ENCODE data around the gene MAPKAP1.

Gene MAPKAP1

GRCh38 chr9:125457357-125457756 lies 249.7 kb downstream of the MAPKAP1 start:
- DNase-seq (ENCODE audit: low spot score), result no peak

GRCh38 chr9:125455876-125456275 lies 251.1 kb downstream of the MAPKAP1 start:
- no peak for DNase-seq (ENCODE audit: low spot score)

- no peak for DNase-seq (ENCODE audit: low spot score)
Measured at GRCh38 chr9:125455132-125455531, 251.9 kb downstream of the MAPKAP1 start.

- no peak for DNase-seq (ENCODE audit: low spot score)
Measured at GRCh38 chr9:125447202-125447802, 259.7 kb downstream of the MAPKAP1 start.

GRCh38 chr9:125446561-125447094 lies 260.4 kb downstream of the MAPKAP1 start:
- no peak for DNase-seq (ENCODE audit: low spot score)

- DNase-seq (ENCODE audit: low spot score), result no peak
Measured at GRCh38 chr9:125444956-125445506, 262.0 kb downstream of the MAPKAP1 start.

- no peak for DNase-seq (ENCODE audit: low spot score)
Measured at GRCh38 chr9:125444166-125444565, 262.8 kb downstream of the MAPKAP1 start.

GRCh38 chr9:125443367-125443766 lies 263.6 kb downstream of the MAPKAP1 start:
- no peak for DNase-seq (ENCODE audit: low spot score)

GRCh38 chr9:125442452-125442851 lies 264.6 kb downstream of the MAPKAP1 start:
- DNase-seq (ENCODE audit: low spot score), result no peak

GRCh38 chr9:125440411-125440810 lies 266.6 kb downstream of the MAPKAP1 start:
- DNase-seq (ENCODE audit: low spot score), result no peak

- DNase-seq (ENCODE audit: low spot score), result no peak
Measured at GRCh38 chr9:125439434-125440272, 267.4 kb downstream of the MAPKAP1 start.

GRCh38 chr9:125438506-125439433 lies 268.2 kb downstream of the MAPKAP1 start:
- no peak for DNase-seq (ENCODE audit: low spot score)

- no peak for DNase-seq (ENCODE audit: low spot score)
Measured at GRCh38 chr9:125437771-125438221, 269.2 kb downstream of the MAPKAP1 start.

GRCh38 chr9:125436613-125437443 lies 270.2 kb downstream of the MAPKAP1 start:
- no peak for DNase-seq (ENCODE audit: low spot score)

GRCh38 chr9:125435776-125436612 lies 271.0 kb downstream of the MAPKAP1 start:
- DNase-seq (ENCODE audit: low spot score), result no peak

GRCh38 chr9:125434986-125435775 lies 271.8 kb downstream of the MAPKAP1 start:
- DNase-seq (ENCODE audit: low spot score), result no peak

GRCh38 chr9:125433461-125434011 lies 273.5 kb downstream of the MAPKAP1 start:
- DNase-seq (ENCODE audit: low spot score), result no peak

- DNase-seq (ENCODE audit: low spot score), result no peak
Measured at GRCh38 chr9:125432715-125433385, 274.2 kb downstream of the MAPKAP1 start.
